Suprapubic skin (tissue), 4 donors: ENCODE measurements around the gene RAD9A. TPM values are rescaled to one million over a fixed set of nuclear protein-coding genes. Genes with fewer than 3 reads are reported as not detected.
A peak's percentile ranks its signal among the peaks of the same experiment; 100 is the strongest.

Experiments
- DNase-seq, 2 donors: peaks; one replicate each; pipeline ENCODE4 v3.0.0-alpha.2; 2019; ENCODE audit warnings: low spot score in 2 of 2
- H3K27ac ChIP-seq: fragments of 200-600 bp; sonication (generic); one replicate; pipeline ENCODE4 v1.5.1; 2019
- H3K27me3 ChIP-seq: fragments of 200-600 bp; sonication (generic); one replicate; pipeline ENCODE4 v1.5.1; 2019
- H3K36me3 ChIP-seq: fragments of 200-600 bp; sonication (generic); one replicate; pipeline ENCODE4 v1.5.1; 2019
- H3K4me1 ChIP-seq: fragments of 200-600 bp; sonication (generic); one replicate; pipeline ENCODE4 v1.5.1; 2019
- H3K4me3 ChIP-seq: fragments of 200-600 bp; sonication (generic); one replicate; pipeline ENCODE4 v1.5.1; 2019; ENCODE audit warnings: mild to moderate bottlenecking
- H3K9me3 ChIP-seq: fragments of 200-600 bp; sonication (generic); one replicate; pipeline ENCODE4 v1.5.1; 2019
- CTCF ChIP-seq, 2 donors: fragments of 200-600 bp in 1 of 2; fragments of 450-650 bp in 1 of 2; sonication (generic) in 1 of 2; IDR thresholded peaks; one replicate each; pipeline ENCODE4 v1.5.1; 2016 to 2019; ENCODE audit warnings: antibody characterized with exemption in 2 of 2, mild to moderate bottlenecking in 1 of 2, moderate library complexity in 1 of 2
- EP300 ChIP-seq: sonication (generic); formaldehyde crosslinking; IDR thresholded peaks from one replicate; pipeline ENCODE4 v1.6.1; 2017; ENCODE audit warnings: antibody characterized with exemption
- POLR2A ChIP-seq, 2 donors: fragments of 450-650 bp; IDR thresholded peaks; one replicate each; pipeline ENCODE4 v1.6.1; 2017; ENCODE audit warnings: antibody characterized with exemption in 2 of 2, mild to moderate bottlenecking in 2 of 2, moderate library complexity in 2 of 2
- POLR2AphosphoS5 ChIP-seq, 3 donors: sonication (generic); formaldehyde crosslinking; IDR thresholded peaks; one replicate each; pipeline ENCODE4 v1.6.1; 2017; ENCODE audit warnings: antibody characterized with exemption in 3 of 3
- WGBS: methylation state at CpG from one replicate; pipeline ENCODE4 v1.1.5; 2018; 5-methylcytosine and 5-hydroxymethylcytosine counted together
- total RNA-seq, 4 donors: library from RNA; depleted of rRNA; stranded (reverse); fragments of >200 nt; gene quantifications; one replicate each; pipeline ENCODE4 v1.1.0, GENCODE V29; 2016

RAD9A gene
- total RNA-seq, 4 donors from 2014 or later, result 24.1 to 86.9 (median 28.5) TPM

GRCh38 chr11:67390947-67391303 lies 861 bp upstream of the RAD9A start:
- peaks cover 24% of the 10 kb centered on the region for H3K4me1 ChIP-seq
- H3K4me3 ChIP-seq, result peak overlapping the region; percentile 85
- TF ChIP-seq EP300 (no peak), CTCF (IDR thresholded peaks at IDR 0.05) (no peak), POLR2A (IDR thresholded peaks at IDR 0.05) (no peak), POLR2AphosphoS5 (IDR thresholded peaks at IDR 0.05) (no peak)
- no peaks in the 10 kb centered on the region for H3K27me3 ChIP-seq
- H3K27ac ChIP-seq, result peak overlapping the region; percentile 82
- peaks cover 12% of the 10 kb centered on the region for H3K36me3 ChIP-seq
- no peak for DNase-seq
- 9% methylated on average over 15 of the region's 15 CpGs for WGBS
- H3K9me3 ChIP-seq, result no peaks in the 10 kb centered on the region

GRCh38 chr11:67392183-67392715 lies 463 bp downstream of the RAD9A start:
- Histone ChIP-seq H3K9me3 (no peaks in the 10 kb centered on the region), H3K4me1 (peaks cover 30% of the 10 kb centered on the region), H3K27me3 (no peaks in the 10 kb centered on the region), H3K36me3 (peaks cover 23% of the 10 kb centered on the region), H3K4me3 (peak overlapping the region; percentile 85), H3K27ac (peak overlapping the region; percentile 82)
- TF ChIP-seq EP300, result no peak
- DNase-seq, result no peak
- 11% methylated on average over 14 of the region's 31 CpGs for WGBS

DNA sequence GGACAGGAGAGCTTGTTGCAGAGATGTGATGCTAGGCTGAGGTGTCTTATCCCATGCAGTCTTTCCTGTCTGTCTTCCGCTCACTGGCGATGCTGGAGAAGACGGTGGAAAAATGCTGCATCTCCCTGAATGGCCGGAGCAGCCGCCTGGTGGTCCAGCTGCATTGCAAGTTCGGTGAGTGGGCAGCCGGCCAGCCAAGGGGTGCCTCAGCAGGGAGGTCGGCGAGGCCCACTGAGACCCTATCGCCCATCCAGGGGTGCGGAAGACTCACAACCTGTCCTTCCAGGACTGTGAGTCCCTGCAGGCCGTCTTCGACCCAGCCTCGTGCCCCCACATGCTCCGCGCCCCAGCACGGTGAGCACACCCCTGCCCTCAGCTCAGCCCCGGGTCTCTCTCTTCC lies 1.7 kb downstream of the RAD9A start:
- no peaks in the 10 kb centered on the region for H3K9me3 ChIP-seq
- WGBS, result 90% methylated on average over 18 of the region's 18 CpGs
- no peak overlapping the region for H3K27ac ChIP-seq
- H3K4me3 ChIP-seq, result no peak overlapping the region
- no peak for TF ChIP-seq CTCF (IDR thresholded peaks at IDR 0.05)
- no peak for TF ChIP-seq POLR2A (IDR thresholded peaks at IDR 0.05)
- no peak for TF ChIP-seq EP300
- no peak for TF ChIP-seq POLR2AphosphoS5 (IDR thresholded peaks at IDR 0.05)
- H3K36me3 ChIP-seq, result peaks cover 35% of the 10 kb centered on the region
- no peak for DNase-seq
- H3K27me3 ChIP-seq, result no peaks in the 10 kb centered on the region
- peaks cover 30% of the 10 kb centered on the region for H3K4me1 ChIP-seq

DNA sequence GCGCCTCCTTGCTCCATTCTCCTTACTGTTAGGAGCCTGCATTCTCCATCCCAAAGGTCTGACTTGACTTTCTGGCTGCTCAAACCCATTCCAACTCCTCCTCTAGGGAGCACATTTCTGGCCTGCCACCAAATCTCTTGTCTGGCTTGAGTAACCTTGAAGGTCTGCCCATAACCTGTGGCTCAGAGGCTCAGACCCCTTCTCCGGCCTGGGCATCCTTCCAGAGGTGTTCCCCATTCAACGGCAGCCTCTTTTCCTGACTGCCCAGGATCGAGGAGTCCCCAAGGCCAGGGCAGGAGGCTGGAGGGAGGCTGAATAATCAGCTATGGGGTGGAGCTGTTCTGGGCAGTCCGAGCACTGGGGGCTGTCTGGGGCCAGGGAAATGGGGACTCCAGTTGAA lies 2.2 kb downstream of the RAD9A start:
- Histone ChIP-seq H3K36me3 (peaks cover 40% of the 10 kb centered on the region), H3K4me3 (no peak overlapping the region), H3K9me3 (no peaks in the 10 kb centered on the region), H3K4me1 (peaks cover 30% of the 10 kb centered on the region), H3K27me3 (no peaks in the 10 kb centered on the region), H3K27ac (no peak overlapping the region)
- 100% methylated on average over 2 of the region's 5 CpGs for WGBS
- DNase-seq, result no peak
- TF ChIP-seq CTCF (IDR thresholded peaks at IDR 0.05), result no peak
- no peak for TF ChIP-seq POLR2AphosphoS5 (IDR thresholded peaks at IDR 0.05)
- TF ChIP-seq POLR2A (IDR thresholded peaks at IDR 0.05), result no peak
- no peak for TF ChIP-seq EP300

DNA sequence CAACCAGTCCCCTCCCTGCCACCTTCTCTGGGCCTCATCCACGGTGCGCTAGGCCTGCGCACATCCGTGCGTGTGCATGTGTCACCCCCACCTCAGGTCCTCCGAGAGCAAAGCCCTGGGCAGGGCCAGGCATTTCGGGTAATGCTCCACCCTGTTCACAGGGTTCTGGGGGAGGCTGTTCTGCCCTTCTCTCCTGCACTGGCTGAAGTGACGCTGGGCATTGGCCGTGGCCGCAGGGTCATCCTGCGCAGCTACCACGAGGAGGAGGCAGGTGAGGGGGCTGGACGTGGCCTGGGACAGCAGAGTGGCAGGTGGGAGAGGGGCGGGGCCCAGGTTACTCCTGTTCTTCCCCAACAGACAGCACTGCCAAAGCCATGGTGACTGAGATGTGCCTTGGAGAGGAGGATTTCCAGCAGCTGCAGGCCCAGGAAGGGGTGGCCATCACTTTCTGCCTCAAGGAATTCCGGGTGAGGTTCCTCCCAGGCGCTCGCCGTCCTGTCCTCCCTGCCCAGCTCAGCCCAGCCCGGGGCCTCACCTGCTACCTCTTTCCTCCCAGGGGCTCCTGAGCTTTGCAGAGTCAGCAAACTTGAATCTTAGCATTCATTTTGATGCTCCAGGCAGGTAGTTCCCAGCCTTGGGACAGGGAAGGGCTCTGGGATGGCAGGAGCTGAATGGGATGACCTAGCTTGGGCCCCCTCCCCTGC lies 3.9 kb downstream of the RAD9A start:
- no peak for TF ChIP-seq POLR2AphosphoS5 (IDR thresholded peaks at IDR 0.05)
- no peak for TF ChIP-seq POLR2A (IDR thresholded peaks at IDR 0.05)
- no peak for TF ChIP-seq EP300
- no peak for TF ChIP-seq CTCF (IDR thresholded peaks at IDR 0.05)
- Histone ChIP-seq H3K36me3 (peaks cover 50% of the 10 kb centered on the region), H3K4me3 (no peak overlapping the region), H3K9me3 (no peaks in the 10 kb centered on the region), H3K4me1 (peaks cover 40% of the 10 kb centered on the region), H3K27me3 (no peaks in the 10 kb centered on the region), H3K27ac (no peak overlapping the region)
- WGBS, result 86% methylated on average over 12 of the region's 19 CpGs
- DNase-seq, result no peak

DNA sequence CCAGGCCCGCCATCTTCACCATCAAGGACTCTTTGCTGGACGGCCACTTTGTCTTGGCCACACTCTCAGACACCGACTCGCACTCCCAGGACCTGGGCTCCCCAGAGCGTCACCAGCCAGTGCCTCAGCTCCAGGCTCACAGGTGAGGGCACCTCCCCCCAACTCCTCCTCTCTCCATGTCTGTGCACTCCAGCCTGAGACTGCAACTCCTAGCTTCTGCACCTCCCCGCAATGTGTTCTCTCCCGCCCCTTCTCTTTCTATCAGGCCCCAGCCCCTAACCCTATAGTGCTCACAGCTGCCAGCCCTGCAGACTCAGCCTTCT lies 4.4 kb downstream of the RAD9A start:
- Histone ChIP-seq H3K9me3 (no peaks in the 10 kb centered on the region), H3K4me3 (no peak overlapping the region), H3K27me3 (no peaks in the 10 kb centered on the region), H3K36me3 (peaks cover 50% of the 10 kb centered on the region), H3K27ac (no peak overlapping the region), H3K4me1 (peaks cover 40% of the 10 kb centered on the region)
- no peak for DNase-seq
- TF ChIP-seq POLR2AphosphoS5 (IDR thresholded peaks at IDR 0.05), result no peak
- TF ChIP-seq EP300, result no peak
- no peak for TF ChIP-seq POLR2A (IDR thresholded peaks at IDR 0.05)
- TF ChIP-seq CTCF (IDR thresholded peaks at IDR 0.05), result no peak
- WGBS, result 85% methylated on average over 7 of the region's 7 CpGs
